ENCODE results near the gene SND1.

SND1 gene

GRCh38 chr7:128114806-128115205 is 462.8 kb downstream of the SND1 start:
- TF ChIP-seq, protein P1, sequence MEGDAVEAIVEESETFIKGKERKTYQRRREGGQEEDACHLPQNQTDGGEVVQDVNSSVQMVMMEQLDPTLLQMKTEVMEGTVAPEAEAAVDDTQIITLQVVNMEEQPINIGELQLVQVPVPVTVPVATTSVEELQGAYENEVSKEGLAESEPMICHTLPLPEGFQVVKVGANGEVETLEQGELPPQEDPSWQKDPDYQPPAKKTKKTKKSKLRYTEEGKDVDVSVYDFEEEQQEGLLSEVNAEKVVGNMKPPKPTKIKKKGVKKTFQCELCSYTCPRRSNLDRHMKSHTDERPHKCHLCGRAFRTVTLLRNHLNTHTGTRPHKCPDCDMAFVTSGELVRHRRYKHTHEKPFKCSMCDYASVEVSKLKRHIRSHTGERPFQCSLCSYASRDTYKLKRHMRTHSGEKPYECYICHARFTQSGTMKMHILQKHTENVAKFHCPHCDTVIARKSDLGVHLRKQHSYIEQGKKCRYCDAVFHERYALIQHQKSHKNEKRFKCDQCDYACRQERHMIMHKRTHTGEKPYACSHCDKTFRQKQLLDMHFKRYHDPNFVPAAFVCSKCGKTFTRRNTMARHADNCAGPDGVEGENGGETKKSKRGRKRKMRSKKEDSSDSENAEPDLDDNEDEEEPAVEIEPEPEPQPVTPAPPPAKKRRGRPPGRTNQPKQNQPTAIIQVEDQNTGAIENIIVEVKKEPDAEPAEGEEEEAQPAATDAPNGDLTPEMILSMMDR (IDR thresholded peaks at IDR 0.05; ENCODE audit: low read length, missing control alignments) = no peak
- no peak overlapping the region for H3K4me3 ChIP-seq (replicated peaks; ENCODE audit: low read depth, low read length)
- DNase-seq (ENCODE audit: low read depth) = no peak

GRCh38 chr7:128115336-128115820 is 463.4 kb downstream of the SND1 start:
- TF ChIP-seq, protein P1 (IDR thresholded peaks at IDR 0.05; ENCODE audit: low read length, missing control alignments) = no peak
- DNase-seq (ENCODE audit: low read depth) = no peak

DNA sequence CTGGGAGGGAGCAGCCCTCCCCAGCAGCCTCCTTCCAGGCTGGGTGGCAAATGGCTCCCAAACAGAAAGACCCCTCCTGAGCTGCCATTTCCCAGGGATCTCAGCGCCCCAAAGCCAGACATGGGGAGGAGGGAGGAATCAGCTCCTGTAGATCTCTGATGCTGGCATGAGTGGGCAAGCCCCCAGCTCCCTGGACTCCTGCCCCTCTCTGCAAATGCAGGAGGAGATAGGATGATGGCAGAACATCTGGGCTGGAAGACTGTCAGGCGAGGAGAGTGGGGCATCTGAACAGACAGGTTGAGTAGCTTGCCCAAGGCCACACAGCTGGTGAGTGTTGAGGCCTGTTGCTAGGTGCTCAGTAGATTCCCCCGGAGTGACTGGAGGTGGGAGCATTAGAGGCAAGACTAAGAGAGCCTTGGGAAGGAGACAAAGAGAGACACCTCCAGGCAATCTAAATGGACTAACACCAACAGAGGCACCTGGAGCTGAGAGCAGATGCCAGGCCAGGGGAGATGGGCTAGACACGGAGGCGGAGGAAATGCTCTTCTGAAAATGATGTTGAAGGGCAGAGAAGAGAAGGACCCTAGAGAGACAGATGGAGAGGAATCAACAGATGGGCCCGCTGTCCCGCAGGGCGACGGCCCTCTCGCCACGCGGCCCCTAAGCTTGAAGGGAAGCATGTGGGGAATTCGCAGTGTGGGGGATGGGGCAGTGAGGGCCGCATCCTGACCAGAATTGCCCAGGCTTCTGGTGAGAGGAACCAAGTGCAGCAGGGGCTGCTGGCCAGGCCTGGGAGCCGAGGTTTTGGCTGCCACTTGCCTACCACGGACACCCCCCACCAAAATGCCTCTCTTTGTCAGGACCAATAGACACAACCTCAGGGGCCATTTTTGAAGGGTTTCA is 464.1 kb downstream of the SND1 start:
- no peak for DNase-seq (ENCODE audit: low read depth)
- TF ChIP-seq, protein P1 (IDR thresholded peaks at IDR 0.05; ENCODE audit: low read length, missing control alignments) = no peak
- no peak overlapping the region for H3K4me3 ChIP-seq (replicated peaks; ENCODE audit: low read depth, low read length)

More at GRCh38 chr7:128115336-128115820, 463.4 kb downstream of the SND1 start:
- no peak overlapping the region for H3K4me3 ChIP-seq (replicated peaks; ENCODE audit: low read depth, low read length)

- TF ChIP-seq, protein P1 (IDR thresholded peaks at IDR 0.05; ENCODE audit: low read length, missing control alignments) = no peak
- no peak for DNase-seq (ENCODE audit: low read depth)
- no peak overlapping the region for H3K4me3 ChIP-seq (replicated peaks; ENCODE audit: low read depth, low read length)
Measured at GRCh38 chr7:128116740-128117139, 464.7 kb downstream of the SND1 start.

- TF ChIP-seq, protein P1 (IDR thresholded peaks at IDR 0.05; ENCODE audit: low read length, missing control alignments) = no peak
- no peak for DNase-seq (ENCODE audit: low read depth)
- no peak overlapping the region for H3K4me3 ChIP-seq (replicated peaks; ENCODE audit: low read depth, low read length)
Measured at GRCh38 chr7:128117691-128118090, 465.7 kb downstream of the SND1 start.

DNA sequence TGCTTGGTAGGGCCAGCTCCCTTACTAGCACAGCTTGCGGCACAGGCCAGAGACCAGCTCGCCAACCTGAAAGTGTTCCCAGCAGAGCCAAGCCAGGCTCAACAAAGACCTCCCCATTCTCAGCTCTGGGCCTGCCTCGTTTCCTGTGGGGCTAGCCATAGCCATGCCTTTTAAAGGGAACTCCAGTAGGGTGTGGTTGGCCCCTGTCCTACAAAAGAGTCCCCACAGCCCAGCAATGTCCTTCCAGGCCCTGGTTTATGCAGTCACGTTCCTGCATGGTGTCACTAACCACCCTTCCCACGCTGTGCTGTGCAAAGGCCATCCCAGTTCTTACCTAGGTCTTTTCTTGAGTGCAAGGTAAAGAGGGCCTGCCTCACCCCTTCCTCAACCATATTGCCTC is 467.0 kb downstream of the SND1 start:
- no peak overlapping the region for H3K4me3 ChIP-seq (replicated peaks; ENCODE audit: low read depth, low read length)
- TF ChIP-seq, protein P1 (IDR thresholded peaks at IDR 0.05; ENCODE audit: low read length, missing control alignments) = no peak
- DNase-seq (ENCODE audit: low read depth) = no peak
